HepG2 (cell line): ENCODE measurements around the gene AKT2. TPM values are rescaled to one million over a fixed set of nuclear protein-coding genes. Genes with fewer than 3 reads are reported as not detected.

ENCODE experiments used
- ATAC-seq: fragments of 200-7000 bp; cut with Tn5 transposase; 3 replicates; pipeline ENCODE4 v1.9.1; 2020; ENCODE audit warnings: mild to moderate bottlenecking, moderate library complexity
- BruUV-seq: library from RNA; stranded (reverse); fragments of 400-500 nt; replicated peaks from 2 replicates; lab custom pipeline; 2021; lab: Mats Ljungman, UMichigan
- CTCF ChIA-PET: fragments of 300-600 bp; formaldehyde crosslinking; extraction: SDS; loops from one replicate; lab custom pipeline; 2021; ENCODE audit warnings: low total read pairs, inconsistent platforms, low intra/inter-chr PET ratio; lab: Yijun Ruan, JAX
- POLR2A ChIA-PET: fragments of 350-600 bp; sonication (Branson Sonifier 250); formaldehyde crosslinking; loops from one replicate; lab custom pipeline; 2020; ENCODE audit warnings: antibody characterized with exemption, inconsistent platforms; lab: Yijun Ruan, JAX
- DNase-seq: peaks from one replicate; pipeline ENCODE4 v3.0.0-alpha.2; 2015; ENCODE audit warnings: low spot score
- FAIRE-seq: peaks from 3 replicates; lab custom pipeline; 2011; peaks lifted over from hg19 to GRCh38; lab: Jason Lieb, UNC
- H2AFZ ChIP-seq: one replicate; pipeline ENCODE4 v1.6.1; 2011; ENCODE audit warnings: low read length, inconsistent platforms
- H3K27ac ChIP-seq: fragments of 300-600 bp; 3 replicates; pipeline ENCODE4 v1.8.0; 2011; ENCODE audit warnings: mixed run types, mild to moderate bottlenecking, mixed read lengths, low read length, inconsistent platforms; ENCODE audit not compliant: insufficient read depth; ENCODE audit errors: extremely low read length
- H3K27me3 ChIP-seq, 2 experiments: fragments of 200-600 bp in 1 of 2; 2 replicates in 1 of 2; 3 replicates in 1 of 2; pipeline versions ENCODE4 v1.6.0 to v1.8.0; 2011; ENCODE audit warnings: low read length in 2 of 2, mild to moderate bottlenecking in 2 of 2, moderate library complexity in 2 of 2, inconsistent platforms in 1 of 2; ENCODE audit not compliant: insufficient read depth in 2 of 2, control insufficient read depth in 1 of 2
- H3K36me3 ChIP-seq, 2 experiments: fragments of 200-600 bp in 1 of 2; replicated peaks in 1 of 2; 2 replicates in 1 of 2; 3 replicates in 1 of 2; pipeline versions ENCODE4 v1.5.1 to v1.8.0; 2011; ENCODE audit warnings: low read length in 2 of 2, inconsistent platforms in 1 of 2; ENCODE audit not compliant: insufficient read depth in 2 of 2, control insufficient read depth in 1 of 2
- H3K4me1 ChIP-seq: 2 replicates; pipeline ENCODE4 v1.5.1; 2012; ENCODE audit warnings: low read length, inconsistent platforms; ENCODE audit not compliant: insufficient read depth
- H3K4me2 ChIP-seq: 2 replicates; pipeline ENCODE4 v1.6.0; 2011; ENCODE audit warnings: low read depth, low read length, inconsistent platforms
- H3K4me3 ChIP-seq, 3 experiments: fragments of 200-600 bp in 1 of 3; sonication (generic), shearing (Covaris generic) in 1 of 3; replicated peaks in 1 of 3; 2 replicates each; pipeline ENCODE4 v1.5.1; 2011 to 2016; ENCODE audit warnings: low read length in 3 of 3, inconsistent platforms in 2 of 3, low read depth in 2 of 3, mild to moderate bottlenecking in 2 of 3, control low read depth in 1 of 3, mixed read lengths in 1 of 3; ENCODE audit not compliant: insufficient read depth in 1 of 3
- H3K79me2 ChIP-seq: one replicate; pipeline ENCODE4 v1.6.1; 2011; ENCODE audit warnings: low read length, inconsistent platforms; ENCODE audit not compliant: insufficient read depth
- H3K9ac ChIP-seq: 2 replicates; pipeline ENCODE4 v1.6.0; 2011; ENCODE audit warnings: mild to moderate bottlenecking, low read depth, low read length, inconsistent platforms; ENCODE audit not compliant: insufficient read depth
- H3K9me3 ChIP-seq: 2 replicates; pipeline ENCODE4 v1.5.1; 2012; ENCODE audit warnings: mild to moderate bottlenecking, low read length
- H4K20me1 ChIP-seq: 2 replicates; pipeline ENCODE4 v1.6.0; 2011; ENCODE audit warnings: inconsistent platforms, mild to moderate bottlenecking, low read length, moderate library complexity; ENCODE audit not compliant: insufficient read depth
- ATF7-NPFF ChIP-seq: sonication (generic); formaldehyde crosslinking; IDR thresholded peaks from 2 replicates; pipeline ENCODE4 v1.8.1; 2023; ENCODE audit warnings: mild to moderate bottlenecking, low read depth, missing genetic modification reagents, moderate library complexity
- FLYWCH1 ChIP-seq: sonication (generic); formaldehyde crosslinking; IDR thresholded peaks from 2 replicates; pipeline ENCODE4 v1.8.1; 2023; ENCODE audit warnings: mild to moderate bottlenecking, missing genetic modification reagents
- FOXK2 ChIP-seq: fragments of 450-650 bp; IDR thresholded peaks from 2 replicates; pipeline ENCODE4 v1.6.1; 2016
- HDAC2 ChIP-seq: sonication (generic); formaldehyde crosslinking; IDR thresholded peaks from 2 replicates; pipeline ENCODE4 v1.4.0; 2020; ENCODE audit warnings: missing genetic modification reagents
- MAFK ChIP-seq, 2 experiments: IDR thresholded peaks in 1 of 2; conservative IDR thresholded peaks in 1 of 2; 2 replicates each; pipeline ENCODE4 v1.6.1; 2011; ENCODE audit warnings: improper control_type of control experiment in 2 of 2, low read length in 2 of 2
- NFIB ChIP-seq: sonication (generic); formaldehyde crosslinking; IDR thresholded peaks from 2 replicates; pipeline ENCODE4 v1.9.0; 2021; ENCODE audit warnings: missing genetic modification reagents, mild to moderate bottlenecking, borderline replicate concordance
- RFXAP ChIP-seq: sonication (generic); formaldehyde crosslinking; IDR thresholded peaks from 2 replicates; pipeline ENCODE4 v1.4.0; 2020; ENCODE audit warnings: missing genetic modification reagents, borderline replicate concordance
- SNRNP70 ChIP-seq: fragments of 200-400 bp; formaldehyde crosslinking; IDR thresholded peaks from 2 replicates; pipeline ENCODE4 v1.6.1; 2017; ENCODE audit warnings: mild to moderate bottlenecking, low read depth, low read length, moderate library complexity
- TEF ChIP-seq: sonication (generic); formaldehyde crosslinking; IDR thresholded peaks from 2 replicates; pipeline ENCODE4 v1.5.0; 2020; ENCODE audit warnings: missing genetic modification reagents
- YEATS4 ChIP-seq: sonication (generic); formaldehyde crosslinking; IDR thresholded peaks from 2 replicates; pipeline ENCODE4 v1.4.0; 2020; ENCODE audit warnings: missing genetic modification reagents, borderline replicate concordance
- ZNF263 ChIP-seq: sonication (generic); formaldehyde crosslinking; IDR thresholded peaks from 2 replicates; pipeline ENCODE4 v1.4.0; 2020; ENCODE audit warnings: missing genetic modification reagents
- ZNF326 ChIP-seq: sonication (generic); formaldehyde crosslinking; IDR thresholded peaks from 2 replicates; pipeline ENCODE4 v1.4.0; 2020; ENCODE audit warnings: missing genetic modification reagents, borderline replicate concordance
- ZNF383 ChIP-seq: sonication (generic); formaldehyde crosslinking; IDR thresholded peaks from 2 replicates; pipeline ENCODE4 v1.4.0; 2020; ENCODE audit warnings: missing genetic modification reagents, mild to moderate bottlenecking, borderline replicate concordance
- ZNF430 ChIP-seq: sonication (generic); formaldehyde crosslinking; IDR thresholded peaks from 2 replicates; pipeline ENCODE4 v1.9.0; 2021; ENCODE audit warnings: mild to moderate bottlenecking, missing genetic modification reagents
- ZNF781 ChIP-seq: sonication (generic); formaldehyde crosslinking; IDR thresholded peaks from 2 replicates; pipeline ENCODE4 v1.5.1; 2020; ENCODE audit warnings: borderline replicate concordance, mild to moderate bottlenecking, missing genetic modification reagents; ENCODE audit errors: not compliant biosample characterization
- WGBS: methylation state at CpG from one replicate; pipeline ENCODE4 v1.1.6; 2017; ENCODE audit warnings: low lambda C conversion rate; 5-methylcytosine and 5-hydroxymethylcytosine counted together
- in situ Hi-C: cut with HindIII; loops from 2 replicates; pipeline ENCODE4 v1.10.0; 2017; ENCODE audit warnings: low pct_unique_long_range_greater_than_20kb; ENCODE audit not compliant: extremely low pct_ligation_motif_present
- intact Hi-C: fragments of 100-400 bp; cut with micrococcal nuclease; formaldehyde crosslinking; loops from one replicate; pipeline ENCODE4 v1.10.0; 2022; ENCODE audit not compliant: unreplicated experiment
- polyA plus RNA-seq, 8 experiments: library from polyadenylated mRNA; depleted of rRNA in 3 of 8; stranded (reverse) in 7 of 8; unstranded in 1 of 8; fragments of >200 nt; fragmentation: Illumina TruSeq in 4 of 8; extraction: Trizol in 4 of 8; gene quantifications; 2 replicates each; pipeline versions ENCODE4 v1.2.1 to v1.2.3, GENCODE V29; 2011 to 2016; ENCODE audit warnings: low read depth in 4 of 8, missing spikeins in 1 of 8, mixed read lengths in 1 of 8; ENCODE audit not compliant: insufficient read depth in 1 of 8
- total RNA-seq, 5 experiments: library from RNA; depleted of rRNA; stranded (reverse); fragments of >200 nt; fragmentation: Illumina TruSeq; extraction: Trizol; gene quantifications; 2 replicates each; pipeline ENCODE4 v1.2.3, GENCODE V29; 2016; ENCODE audit warnings: low read depth in 1 of 5
- TF ChIP-seq, protein P1 (sequence below): sonication (generic); formaldehyde crosslinking; IDR thresholded peaks from 2 replicates; pipeline ENCODE4 v1.9.0; 2021; ENCODE audit warnings: mild to moderate bottlenecking, missing genetic modification reagents
- TF ChIP-seq, protein P2 (sequence below): sonication (generic); formaldehyde crosslinking; IDR thresholded peaks from 2 replicates; pipeline ENCODE4 v1.4.0; 2020; ENCODE audit warnings: mild to moderate bottlenecking, missing genetic modification reagents

The AKT2 gene
- total and polyA plus RNA-seq, 2 of the 13 experiments (the other 11 are each of a cell fraction or from before 2014, with no cell fraction given): 82.1 to 173 TPM

DNA sequence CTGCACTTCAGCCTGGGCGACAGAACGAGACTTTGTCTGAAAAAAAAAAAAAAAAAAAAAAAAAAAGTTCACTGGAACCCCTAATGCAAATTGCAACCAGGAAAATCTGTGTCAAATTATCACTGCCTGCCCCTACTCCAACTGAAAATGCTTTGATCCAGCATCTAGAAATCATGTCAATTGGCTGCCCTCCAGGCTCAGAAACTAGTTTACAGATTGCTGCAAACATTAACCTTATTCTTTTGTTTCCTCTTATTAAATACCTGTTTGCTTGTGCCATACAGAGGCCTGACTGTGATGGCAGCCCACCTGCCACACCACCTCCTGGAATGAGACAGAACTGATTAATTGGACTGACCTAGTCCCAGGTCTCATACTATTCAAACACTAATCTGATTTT, 18.6 kb upstream of the AKT2 start:
- Histone ChIP-seq H3K27me3 (no peaks in the 10 kb centered on the region), H3K27ac (no peak overlapping the region), H3K9me3 (no peaks in the 10 kb centered on the region), H3K4me1 (no peaks in the 10 kb centered on the region), H4K20me1 (no peaks in the 10 kb centered on the region), H3K4me2 (no peak overlapping the region), H3K4me3 (no peak overlapping the region), H2AFZ (no peak overlapping the region), H3K9ac (no peak overlapping the region), H3K36me3 (no peaks in the 10 kb centered on the region), H3K79me2 (no peaks in the 10 kb centered on the region)
- intact Hi-C loops (loop anchor here (10.0 kb wide), 1 partner anchor 221 kb away; no protein-coding TSS in a partner anchor), in situ Hi-C loops (no loop called here)
- DNase-seq: no peak
- no TSS peak for BruUV-seq
- POLR2A ChIA-PET: no interaction called here
- CTCF ChIA-PET: no interaction called here
- no peak for FAIRE-seq
- WGBS: 79% methylated on average over 2 of the region's 2 CpGs
- ATAC-seq: no peak
- TF ChIP-seq YEATS4 (CRISPR knock-in tag) (no peak), TEF (no peak), ZNF326 (CRISPR knock-in tag) (no peak), NFIB (CRISPR knock-in tag) (no peak), MAFK (conservative IDR thresholded peaks at IDR 0.05 in 1 of 2, IDR thresholded peaks at IDR 0.05 in 1 of 2; ENCODE audit: low read length in 2 of 2) (no peak), ZNF430 (no peak), SNRNP70 (no peak), FLYWCH1 (CRISPR knock-in tag) (no peak), RFXAP (CRISPR knock-in tag) (no peak), ZNF383 (no peak), FOXK2 (no peak), ATF7-NPFF (CRISPR knock-in tag) (no peak), HDAC2 (CRISPR knock-in tag) (no peak), ZNF263 (CRISPR knock-in tag) (no peak), ZNF781 (CRISPR knock-in tag) (no peak)
- TF ChIP-seq, protein P1, sequence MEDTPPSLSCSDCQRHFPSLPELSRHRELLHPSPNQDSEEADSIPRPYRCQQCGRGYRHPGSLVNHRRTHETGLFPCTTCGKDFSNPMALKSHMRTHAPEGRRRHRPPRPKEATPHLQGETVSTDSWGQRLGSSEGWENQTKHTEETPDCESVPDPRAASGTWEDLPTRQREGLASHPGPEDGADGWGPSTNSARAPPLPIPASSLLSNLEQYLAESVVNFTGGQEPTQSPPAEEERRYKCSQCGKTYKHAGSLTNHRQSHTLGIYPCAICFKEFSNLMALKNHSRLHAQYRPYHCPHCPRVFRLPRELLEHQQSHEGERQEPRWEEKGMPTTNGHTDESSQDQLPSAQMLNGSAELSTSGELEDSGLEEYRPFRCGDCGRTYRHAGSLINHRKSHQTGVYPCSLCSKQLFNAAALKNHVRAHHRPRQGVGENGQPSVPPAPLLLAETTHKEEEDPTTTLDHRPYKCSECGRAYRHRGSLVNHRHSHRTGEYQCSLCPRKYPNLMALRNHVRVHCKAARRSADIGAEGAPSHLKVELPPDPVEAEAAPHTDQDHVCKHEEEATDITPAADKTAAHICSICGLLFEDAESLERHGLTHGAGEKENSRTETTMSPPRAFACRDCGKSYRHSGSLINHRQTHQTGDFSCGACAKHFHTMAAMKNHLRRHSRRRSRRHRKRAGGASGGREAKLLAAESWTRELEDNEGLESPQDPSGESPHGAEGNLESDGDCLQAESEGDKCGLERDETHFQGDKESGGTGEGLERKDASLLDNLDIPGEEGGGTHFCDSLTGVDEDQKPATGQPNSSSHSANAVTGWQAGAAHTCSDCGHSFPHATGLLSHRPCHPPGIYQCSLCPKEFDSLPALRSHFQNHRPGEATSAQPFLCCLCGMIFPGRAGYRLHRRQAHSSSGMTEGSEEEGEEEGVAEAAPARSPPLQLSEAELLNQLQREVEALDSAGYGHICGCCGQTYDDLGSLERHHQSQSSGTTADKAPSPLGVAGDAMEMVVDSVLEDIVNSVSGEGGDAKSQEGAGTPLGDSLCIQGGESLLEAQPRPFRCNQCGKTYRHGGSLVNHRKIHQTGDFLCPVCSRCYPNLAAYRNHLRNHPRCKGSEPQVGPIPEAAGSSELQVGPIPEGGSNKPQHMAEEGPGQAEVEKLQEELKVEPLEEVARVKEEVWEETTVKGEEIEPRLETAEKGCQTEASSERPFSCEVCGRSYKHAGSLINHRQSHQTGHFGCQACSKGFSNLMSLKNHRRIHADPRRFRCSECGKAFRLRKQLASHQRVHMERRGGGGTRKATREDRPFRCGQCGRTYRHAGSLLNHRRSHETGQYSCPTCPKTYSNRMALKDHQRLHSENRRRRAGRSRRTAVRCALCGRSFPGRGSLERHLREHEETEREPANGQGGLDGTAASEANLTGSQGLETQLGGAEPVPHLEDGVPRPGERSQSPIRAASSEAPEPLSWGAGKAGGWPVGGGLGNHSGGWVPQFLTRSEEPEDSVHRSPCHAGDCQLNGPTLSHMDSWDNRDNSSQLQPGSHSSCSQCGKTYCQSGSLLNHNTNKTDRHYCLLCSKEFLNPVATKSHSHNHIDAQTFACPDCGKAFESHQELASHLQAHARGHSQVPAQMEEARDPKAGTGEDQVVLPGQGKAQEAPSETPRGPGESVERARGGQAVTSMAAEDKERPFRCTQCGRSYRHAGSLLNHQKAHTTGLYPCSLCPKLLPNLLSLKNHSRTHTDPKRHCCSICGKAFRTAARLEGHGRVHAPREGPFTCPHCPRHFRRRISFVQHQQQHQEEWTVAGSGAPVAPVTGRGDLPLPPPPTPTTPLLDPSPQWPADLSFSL (CRISPR knock-in tag): no peak
- TF ChIP-seq, protein P2, sequence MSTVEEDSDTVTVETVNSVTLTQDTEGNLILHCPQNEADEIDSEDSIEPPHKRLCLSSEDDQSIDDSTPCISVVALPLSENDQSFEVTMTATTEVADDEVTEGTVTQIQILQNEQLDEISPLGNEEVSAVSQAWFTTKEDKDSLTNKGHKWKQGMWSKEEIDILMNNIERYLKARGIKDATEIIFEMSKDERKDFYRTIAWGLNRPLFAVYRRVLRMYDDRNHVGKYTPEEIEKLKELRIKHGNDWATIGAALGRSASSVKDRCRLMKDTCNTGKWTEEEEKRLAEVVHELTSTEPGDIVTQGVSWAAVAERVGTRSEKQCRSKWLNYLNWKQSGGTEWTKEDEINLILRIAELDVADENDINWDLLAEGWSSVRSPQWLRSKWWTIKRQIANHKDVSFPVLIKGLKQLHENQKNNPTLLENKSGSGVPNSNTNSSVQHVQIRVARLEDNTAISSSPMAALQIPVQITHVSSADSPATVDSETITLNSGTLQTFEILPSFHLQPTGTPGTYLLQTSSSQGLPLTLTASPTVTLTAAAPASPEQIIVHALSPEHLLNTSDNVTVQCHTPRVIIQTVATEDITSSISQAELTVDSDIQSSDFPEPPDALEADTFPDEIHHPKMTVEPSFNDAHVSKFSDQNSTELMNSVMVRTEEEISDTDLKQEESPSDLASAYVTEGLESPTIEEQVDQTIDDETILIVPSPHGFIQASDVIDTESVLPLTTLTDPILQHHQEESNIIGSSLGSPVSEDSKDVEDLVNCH: no peak
